Fibroblast of lung (primary cell): ENCODE measurements around the gene ADAR. TPM values are rescaled to one million over a fixed set of nuclear protein-coding genes. Genes with fewer than 3 reads are reported as not detected.
A peak's percentile ranks its signal among the peaks of the same experiment; 100 is the strongest.

Source experiments
- DNase-seq, 2 donors: peaks; one replicate each; pipeline versions ENCODE4 v3.0.0 to v3.0.0-alpha.2; 2010; ENCODE audit warnings: low read depth in 2 of 2
- H2AFZ ChIP-seq: 2 replicates; pipeline ENCODE4 v1.5.1; 2012; ENCODE audit warnings: low read length, control low read depth, inconsistent platforms
- H3K27ac ChIP-seq: 2 replicates; pipeline ENCODE4 v1.5.1; 2011; ENCODE audit warnings: low read length, control low read depth; ENCODE audit not compliant: insufficient read depth
- H3K27me3 ChIP-seq: 2 replicates; pipeline ENCODE4 v1.5.1; 2011; ENCODE audit warnings: mild to moderate bottlenecking, low read length; ENCODE audit not compliant: control insufficient read depth, insufficient read depth
- H3K36me3 ChIP-seq: 2 replicates; pipeline ENCODE4 v1.5.1; 2011; ENCODE audit warnings: low read length; ENCODE audit not compliant: control insufficient read depth, insufficient read depth
- H3K4me1 ChIP-seq: 2 replicates; pipeline ENCODE4 v1.5.1; 2011; ENCODE audit warnings: low read length; ENCODE audit not compliant: control insufficient read depth, insufficient read depth; ENCODE audit errors: extremely low read depth
- H3K4me2 ChIP-seq: 2 replicates; pipeline ENCODE4 v1.5.1; 2011; ENCODE audit warnings: low read length, control low read depth; ENCODE audit not compliant: insufficient read depth; ENCODE audit errors: extremely low read depth
- H3K4me3 ChIP-seq, 4 experiments: fragments of 200-600 bp in 1 of 4; sonication (generic) in 1 of 4; replicated peaks in 1 of 4; 2 replicates each; pipeline ENCODE4 v1.5.1; 2011 to 2016; ENCODE audit warnings: low read length in 4 of 4, low read depth in 3 of 4, mild to moderate bottlenecking in 3 of 4, control low read depth in 2 of 4, inconsistent platforms in 1 of 4, mixed read lengths in 1 of 4; ENCODE audit not compliant: insufficient read depth in 1 of 4; ENCODE audit errors: control extremely low read depth in 1 of 4
- H3K79me2 ChIP-seq: 2 replicates; pipeline ENCODE4 v1.5.1; 2012; ENCODE audit warnings: mild to moderate bottlenecking, low read length, inconsistent platforms; ENCODE audit not compliant: control insufficient read depth, insufficient read depth
- H3K9ac ChIP-seq: 2 replicates; pipeline ENCODE4 v1.5.1; 2011; ENCODE audit warnings: mild to moderate bottlenecking, low read length, control low read depth; ENCODE audit not compliant: insufficient read depth
- H3K9me3 ChIP-seq: 2 replicates; pipeline ENCODE4 v1.5.1; 2012; ENCODE audit warnings: low read depth, low read length; ENCODE audit not compliant: control insufficient read depth, insufficient read depth
- H4K20me1 ChIP-seq: 2 replicates; pipeline ENCODE4 v1.5.1; 2011; ENCODE audit warnings: low read length; ENCODE audit not compliant: control insufficient read depth, insufficient read depth; ENCODE audit errors: extremely low read depth
- CTCF ChIP-seq, 2 donors: IDR thresholded peaks in 1 of 2; conservative IDR thresholded peaks in 1 of 2; 1 replicate in 1 of 2; 2 replicates in 1 of 2; pipeline ENCODE4 v1.5.1; 2011 to 2012; ENCODE audit warnings: low read length in 2 of 2, control low read depth in 1 of 2, inconsistent platforms in 1 of 2, low read depth in 1 of 2, mild to moderate bottlenecking in 1 of 2
- EZH2 ChIP-seq: IDR thresholded peaks from 2 replicates; pipeline ENCODE4 v1.5.1; 2012; ENCODE audit warnings: low read length, control low read depth, mild to moderate bottlenecking; ENCODE audit errors: missing control alignments
- polyA plus RNA-seq, 2 donors: library from polyadenylated mRNA; depleted of rRNA in 1 of 2; stranded (reverse) in 1 of 2; unstranded in 1 of 2; fragments of >200 nt; gene quantifications; 2 replicates each; pipeline ENCODE4 v1.2.1, GENCODE V29; 2011 to 2012; ENCODE audit warnings: missing spikeins in 1 of 2
- total RNA-seq: library from RNA; depleted of rRNA; stranded (reverse); fragments of >200 nt; gene quantifications from 2 replicates; pipeline ENCODE4 v1.2.1, GENCODE V29; 2014

Gene ADAR
- total and polyA plus RNA-seq, 2 donors (not counting 1 experiment from before 2014, with no cell fraction given): 98.4 to 140 TPM

- peaks cover 4% of the 10 kb centered on the region for H4K20me1 ChIP-seq
- H3K36me3 ChIP-seq: no peaks in the 10 kb centered on the region
- no peak overlapping the region for H3K4me2 ChIP-seq
- DNase-seq: peak in 1 of 2 donors; percentile 45
- H3K4me1 ChIP-seq: no peaks in the 10 kb centered on the region
- no peak overlapping the region for H2AFZ ChIP-seq
- H3K79me2 ChIP-seq: peaks cover 73% of the 10 kb centered on the region
- H3K4me3 ChIP-seq: no peak overlapping the region
- no peaks in the 10 kb centered on the region for H3K27me3 ChIP-seq
- no peak overlapping the region for H3K9ac ChIP-seq
- no peaks in the 10 kb centered on the region for H3K9me3 ChIP-seq
- TF ChIP-seq CTCF (conservative IDR thresholded peaks at IDR 0.05 in 1 of 2, IDR thresholded peaks at IDR 0.05 in 1 of 2; ENCODE audit: low read depth in 1 of 2, low read length in 2 of 2) (no peak), EZH2 (no peak)
- H3K27ac ChIP-seq: no peak overlapping the region
Measured at GRCh38 chr1:154621875-154622274, 13.9 kb upstream of the ADAR start.

GRCh38 chr1:154620751-154621150, 12.8 kb upstream of the ADAR start:
- Histone ChIP-seq H3K4me3 (no peak overlapping the region), H3K27ac (no peak overlapping the region), H3K4me2 (no peak overlapping the region), H3K27me3 (no peaks in the 10 kb centered on the region), H4K20me1 (peaks cover 4% of the 10 kb centered on the region), H2AFZ (no peak overlapping the region), H3K4me1 (no peaks in the 10 kb centered on the region), H3K9ac (no peak overlapping the region), H3K79me2 (peaks cover 72% of the 10 kb centered on the region), H3K9me3 (no peaks in the 10 kb centered on the region), H3K36me3 (no peaks in the 10 kb centered on the region)
- TF ChIP-seq CTCF (conservative IDR thresholded peaks at IDR 0.05 in 1 of 2, IDR thresholded peaks at IDR 0.05 in 1 of 2; ENCODE audit: low read depth in 1 of 2, low read length in 2 of 2) (no peak), EZH2 (no peak)
- DNase-seq: no peak

- DNase-seq: peak in 1 of 2 donors; percentile 62
- Histone ChIP-seq H4K20me1 (peaks cover 4% of the 10 kb centered on the region), H3K79me2 (peaks cover 69% of the 10 kb centered on the region)
Measured at GRCh38 chr1:154619181-154619948, 11.4 kb upstream of the ADAR start.

More at GRCh38 chr1:154619181-154619948, 11.4 kb upstream of the ADAR start:
- Histone ChIP-seq H3K4me3 (no peak overlapping the region), H3K4me2 (no peak overlapping the region), H3K4me1 (no peaks in the 10 kb centered on the region), H2AFZ (no peak overlapping the region), H3K9me3 (no peaks in the 10 kb centered on the region), H3K36me3 (no peaks in the 10 kb centered on the region), H3K27me3 (no peaks in the 10 kb centered on the region), H3K9ac (no peak overlapping the region), H3K27ac (no peak overlapping the region)
- no peak for TF ChIP-seq CTCF (conservative IDR thresholded peaks at IDR 0.05 in 1 of 2, IDR thresholded peaks at IDR 0.05 in 1 of 2; ENCODE audit: low read depth in 1 of 2, low read length in 2 of 2)
